ENCODE results near the gene CARD11. TPM values are rescaled to one million over a fixed set of nuclear protein-coding genes. Genes with fewer than 3 reads are reported as not detected.

The CARD11 gene
- total RNA-seq, 1 experiment from 2014 or later: 0.57 TPM

- H3K79me2 ChIP-seq (ENCODE audit: insufficient read depth, low read length): no peaks in the 10 kb centered on the region
- H3K4me2 ChIP-seq (ENCODE audit: low read length): no peak overlapping the region
- ATAC-seq (no peak), DNase-seq (ENCODE audit: low read depth, low spot score) (no peak)
- RAD21 ChIA-PET (ENCODE audit: low non-redundant PET in 1 of 2, low total read pairs in 2 of 2, uncharacterized antibody in 2 of 2, unreplicated experiment in 2 of 2): no interaction called here
- no peak overlapping the region for H3K9ac ChIP-seq (ENCODE audit: low read length)
- no peak overlapping the region for H3K27ac ChIP-seq (ENCODE audit: low read depth, low read length)
- TF ChIP-seq EGR1 (IDR thresholded peaks at IDR 0.05; ENCODE audit: low read depth): no peak
- TF ChIP-seq POLR2A (IDR thresholded peaks at IDR 0.05; ENCODE audit: borderline replicate concordance, extremely low read depth, insufficient read depth, insufficient read length): no peak
- TF ChIP-seq EZH2phosphoT487 (IDR thresholded peaks at IDR 0.05; ENCODE audit: borderline replicate concordance): no peak
- TF ChIP-seq YY1 (IDR thresholded peaks at IDR 0.05; ENCODE audit: extremely low read depth, insufficient replicate concordance, low read depth, low read length): no peak
- TF ChIP-seq CBX3 (IDR thresholded peaks at IDR 0.05; ENCODE audit: low read depth): no peak
- TF ChIP-seq SIN3A (IDR thresholded peaks at IDR 0.05; ENCODE audit: low read depth): no peak
- no peaks in the 10 kb centered on the region for H3K9me2 ChIP-seq (ENCODE audit: insufficient read depth)
- no peaks in the 10 kb centered on the region for H3K4me1 ChIP-seq (ENCODE audit: control insufficient read depth in 1 of 2, insufficient read depth in 2 of 2, low read length in 2 of 2)
- H3K27me3 ChIP-seq (ENCODE audit: insufficient read depth, low read length): peaks cover 8% of the 10 kb centered on the region; the same call in 1 of the 2 replicates
- H3K4me3 ChIP-seq (replicated peaks in 1 of 2; ENCODE audit: low read depth in 1 of 2, low read length in 2 of 2): no peak overlapping the region
- POLR2A ChIA-PET: no interaction called here
- BruUV-seq (replicated peaks): no TSS peak
- no peaks in the 10 kb centered on the region for H4K20me1 ChIP-seq (ENCODE audit: insufficient read depth)
- intact Hi-C loops (cut with micrococcal nuclease): no loop called here
- H3K9me3 ChIP-seq (ENCODE audit: control insufficient read depth in 1 of 2, insufficient read depth in 1 of 2, low read depth in 1 of 2, low read length in 2 of 2): no peaks in the 10 kb centered on the region; a peak in 1 of 4 replicates
- H3K36me3 ChIP-seq (ENCODE audit: control insufficient read depth in 1 of 2, insufficient read depth in 2 of 2, low read length in 2 of 2): no peaks in the 10 kb centered on the region
- H2AFZ ChIP-seq (ENCODE audit: low read depth, low read length, poor library complexity, severe bottlenecking): no peak overlapping the region
- CTCF ChIA-PET: no interaction called here
Measured at GRCh38 chr7:2948749-2949148, 94.9 kb downstream of the CARD11 start.

DNA sequence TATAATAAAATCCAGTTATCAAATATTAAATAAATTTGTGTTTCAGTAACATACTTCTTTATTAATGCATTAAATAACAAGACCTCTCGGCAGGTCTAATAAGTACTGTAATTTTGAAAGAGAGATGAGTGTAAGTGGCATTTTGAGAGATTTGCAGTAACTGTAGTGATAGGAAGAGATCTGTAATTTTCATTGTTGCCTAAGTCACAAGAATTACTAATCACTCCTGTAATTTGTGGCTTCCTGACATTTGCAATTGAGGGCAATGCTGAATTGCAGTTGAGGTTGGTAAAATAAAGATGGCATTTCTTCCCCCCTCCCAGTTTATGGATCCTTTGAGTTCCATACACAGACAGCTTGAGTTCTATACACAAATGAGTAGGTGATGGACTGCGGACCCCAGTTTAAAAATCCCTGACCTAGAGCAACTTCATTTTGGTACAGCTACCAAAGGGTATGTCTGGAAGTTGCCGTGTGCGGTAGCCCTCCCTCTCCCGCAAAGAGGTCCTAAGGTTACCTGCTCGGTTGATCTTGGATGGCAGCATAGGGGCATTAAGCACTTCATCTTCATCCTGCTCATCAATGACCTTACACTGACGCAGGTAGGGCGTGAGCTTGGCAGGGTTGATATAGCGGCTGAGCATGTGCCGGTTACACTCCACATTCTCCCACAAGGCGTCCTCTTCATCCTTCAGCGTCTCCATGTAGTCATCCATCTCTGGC lies 96.4 kb downstream of the CARD11 start:
- Histone ChIP-seq H3K9ac (ENCODE audit: low read length) (no peak overlapping the region), H3K9me2 (ENCODE audit: insufficient read depth) (no peaks in the 10 kb centered on the region), H3K4me3 (replicated peaks in 1 of 2; ENCODE audit: low read depth in 1 of 2, low read length in 2 of 2) (no peak overlapping the region), H4K20me1 (ENCODE audit: insufficient read depth) (no peaks in the 10 kb centered on the region), H3K79me2 (ENCODE audit: insufficient read depth, low read length) (no peaks in the 10 kb centered on the region), H3K9me3 (ENCODE audit: control insufficient read depth in 1 of 2, insufficient read depth in 1 of 2, low read depth in 1 of 2, low read length in 2 of 2) (no peaks in the 10 kb centered on the region; a peak in 1 of 4 replicates), H3K4me1 (ENCODE audit: control insufficient read depth in 1 of 2, insufficient read depth in 2 of 2, low read length in 2 of 2) (no peaks in the 10 kb centered on the region), H3K4me2 (ENCODE audit: low read length) (no peak overlapping the region), H3K27ac (ENCODE audit: low read depth, low read length) (no peak overlapping the region), H2AFZ (ENCODE audit: low read depth, low read length, poor library complexity, severe bottlenecking) (no peak overlapping the region), H3K27me3 (ENCODE audit: insufficient read depth, low read length) (peaks cover 12% of the 10 kb centered on the region), H3K36me3 (ENCODE audit: control insufficient read depth in 1 of 2, insufficient read depth in 2 of 2, low read length in 2 of 2) (no peaks in the 10 kb centered on the region)
- ChIA-PET RAD21 (ENCODE audit: low non-redundant PET in 1 of 2, low total read pairs in 2 of 2, uncharacterized antibody in 2 of 2, unreplicated experiment in 2 of 2) (no interaction called here), CTCF (no interaction called here), POLR2A (no interaction called here)
- DNase-seq (ENCODE audit: low read depth, low spot score) (no peak), ATAC-seq (no peak)
- no TSS peak for BruUV-seq (replicated peaks)
- intact Hi-C loops (cut with micrococcal nuclease): no loop called here
- TF ChIP-seq ZFX (IDR thresholded peaks at IDR 0.05): no peak
- TF ChIP-seq, protein P1, sequence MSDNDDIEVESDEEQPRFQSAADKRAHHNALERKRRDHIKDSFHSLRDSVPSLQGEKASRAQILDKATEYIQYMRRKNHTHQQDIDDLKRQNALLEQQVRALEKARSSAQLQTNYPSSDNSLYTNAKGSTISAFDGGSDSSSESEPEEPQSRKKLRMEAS (IDR thresholded peaks at IDR 0.05): no peak
- TF ChIP-seq SP1 (IDR thresholded peaks at IDR 0.05; ENCODE audit: low read depth): no peak
- TF ChIP-seq, protein P2, sequence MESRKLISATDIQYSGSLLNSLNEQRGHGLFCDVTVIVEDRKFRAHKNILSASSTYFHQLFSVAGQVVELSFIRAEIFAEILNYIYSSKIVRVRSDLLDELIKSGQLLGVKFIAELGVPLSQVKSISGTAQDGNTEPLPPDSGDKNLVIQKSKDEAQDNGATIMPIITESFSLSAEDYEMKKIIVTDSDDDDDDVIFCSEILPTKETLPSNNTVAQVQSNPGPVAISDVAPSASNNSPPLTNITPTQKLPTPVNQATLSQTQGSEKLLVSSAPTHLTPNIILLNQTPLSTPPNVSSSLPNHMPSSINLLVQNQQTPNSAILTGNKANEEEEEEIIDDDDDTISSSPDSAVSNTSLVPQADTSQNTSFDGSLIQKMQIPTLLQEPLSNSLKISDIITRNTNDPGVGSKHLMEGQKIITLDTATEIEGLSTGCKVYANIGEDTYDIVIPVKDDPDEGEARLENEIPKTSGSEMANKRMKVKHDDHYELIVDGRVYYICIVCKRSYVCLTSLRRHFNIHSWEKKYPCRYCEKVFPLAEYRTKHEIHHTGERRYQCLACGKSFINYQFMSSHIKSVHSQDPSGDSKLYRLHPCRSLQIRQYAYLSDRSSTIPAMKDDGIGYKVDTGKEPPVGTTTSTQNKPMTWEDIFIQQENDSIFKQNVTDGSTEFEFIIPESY (IDR thresholded peaks at IDR 0.05; ENCODE audit: extremely low read depth, insufficient replicate concordance, low read length): no peak
- TF ChIP-seq REST (IDR thresholded peaks at IDR 0.05; ENCODE audit: low read depth): no peak
- TF ChIP-seq EGR1 (IDR thresholded peaks at IDR 0.05; ENCODE audit: low read depth): no peak
- no peak for TF ChIP-seq CBX3 (IDR thresholded peaks at IDR 0.05; ENCODE audit: low read depth)
- no peak for TF ChIP-seq SIN3A (IDR thresholded peaks at IDR 0.05; ENCODE audit: low read depth)
- TF ChIP-seq TCF7L2 (IDR thresholded peaks at IDR 0.05; ENCODE audit: borderline replicate concordance, extremely low read depth, insufficient read depth, insufficient read length): no peak
- no peak for TF ChIP-seq YY1 (IDR thresholded peaks at IDR 0.05; ENCODE audit: extremely low read depth, insufficient replicate concordance, low read depth, low read length)
- no peak for TF ChIP-seq JUND (IDR thresholded peaks at IDR 0.05)
